Stomach (tissue), 4 donors: ENCODE results near the gene VGLL4.

Experiments
- CTCF ChIP-seq, 7 experiments: fragments of 450-650 bp in 4 of 7; fragments of 200-600 bp in 3 of 7; sonication (generic) in 3 of 7; IDR thresholded peaks; one replicate each; pipeline ENCODE4 v1.5.1; 2016 to 2019; ENCODE audit warnings: antibody characterized with exemption in 7 of 7, control low read depth in 2 of 7, mild to moderate bottlenecking in 1 of 7
- EP300 ChIP-seq: sonication (generic); formaldehyde crosslinking; IDR thresholded peaks from one replicate; pipeline ENCODE4 v1.6.1; 2017; ENCODE audit warnings: antibody characterized with exemption
- POLR2A ChIP-seq, 4 donors: fragments of 450-650 bp; IDR thresholded peaks; one replicate each; pipeline ENCODE4 v1.6.1; 2016; ENCODE audit warnings: antibody characterized with exemption in 4 of 4, control low read depth in 2 of 4, mild to moderate bottlenecking in 1 of 4, moderate library complexity in 1 of 4
- POLR2AphosphoS5 ChIP-seq, 3 donors: sonication (generic); formaldehyde crosslinking; IDR thresholded peaks; one replicate each; pipeline ENCODE4 v1.6.1; 2016; ENCODE audit warnings: antibody characterized with exemption in 3 of 3

GRCh38 chr3:11589706-11590105, 54.0 kb downstream of the VGLL4 start:
- TF ChIP-seq CTCF (IDR thresholded peaks at IDR 0.05) (no peak), POLR2AphosphoS5 (IDR thresholded peaks at IDR 0.05) (no peak), POLR2A (IDR thresholded peaks at IDR 0.05) (no peak), EP300 (no peak)
